Astrocyte (in vitro differentiated cells and primary cell): ENCODE data around the gene IKZF2. TPM values are rescaled to one million over a fixed set of nuclear protein-coding genes. Genes with fewer than 3 reads are reported as not detected.

Experiments
- DNase-seq: peaks from one replicate; pipeline ENCODE4 v3.0.0-alpha.2; 2010; ENCODE audit warnings: low read depth
- FAIRE-seq: peaks from 2 replicates; lab custom pipeline; 2011; peaks lifted over from hg19 to GRCh38; lab: Jason Lieb, UNC
- H2AFZ ChIP-seq: 2 replicates; pipeline ENCODE4 v1.6.0; 2012; ENCODE audit warnings: low read depth, low read length, inconsistent platforms
- H3K27ac ChIP-seq: 2 replicates; pipeline ENCODE4 v1.5.1; 2011; ENCODE audit warnings: low read depth, low read length, inconsistent platforms
- H3K27me3 ChIP-seq: 2 replicates; pipeline ENCODE4 v1.6.0; 2011; ENCODE audit warnings: low read length, inconsistent platforms; ENCODE audit not compliant: insufficient read depth
- H3K36me3 ChIP-seq: 2 replicates; pipeline ENCODE4 v1.5.1; 2011; ENCODE audit warnings: low read length, inconsistent platforms; ENCODE audit not compliant: insufficient read depth
- H3K4me1 ChIP-seq: 2 replicates; pipeline ENCODE4 v1.5.1; 2011; ENCODE audit warnings: low read length, inconsistent platforms; ENCODE audit not compliant: insufficient read depth
- H3K4me2 ChIP-seq: 2 replicates; pipeline ENCODE4 v1.6.0; 2012; ENCODE audit warnings: low read length, inconsistent platforms
- H3K4me3 ChIP-seq: 2 replicates; pipeline ENCODE4 v1.5.1; 2011; ENCODE audit warnings: low read depth, mild to moderate bottlenecking, low read length, inconsistent platforms; ENCODE audit not compliant: insufficient read depth
- H3K79me2 ChIP-seq: 2 replicates; pipeline ENCODE4 v1.6.0; 2012; ENCODE audit warnings: mild to moderate bottlenecking, low read length, inconsistent platforms; ENCODE audit not compliant: insufficient read depth
- H3K9ac ChIP-seq: 2 replicates; pipeline ENCODE4 v1.6.0; 2012; ENCODE audit warnings: mild to moderate bottlenecking, low read length, inconsistent platforms
- H3K9me3 ChIP-seq: 2 replicates; pipeline ENCODE4 v1.5.1; 2012; ENCODE audit warnings: low read depth, mild to moderate bottlenecking, low read length, inconsistent platforms; ENCODE audit not compliant: insufficient read depth
- H4K20me1 ChIP-seq: 2 replicates; pipeline ENCODE4 v1.6.0; 2012; ENCODE audit warnings: low read length, inconsistent platforms; ENCODE audit not compliant: insufficient read depth
- H3K27ac Mint-ChIP-seq: one replicate; pipeline ENCODE4 v1.8.0; 2021; ENCODE audit warnings: mild to moderate bottlenecking, mixed read lengths; ENCODE audit not compliant: unreplicated experiment
- H3K27me3 Mint-ChIP-seq: one replicate; pipeline ENCODE4 v1.8.0; 2021; ENCODE audit warnings: low read depth, mixed read lengths; ENCODE audit not compliant: unreplicated experiment
- H3K36me3 Mint-ChIP-seq: one replicate; pipeline ENCODE4 v1.8.0; 2021; ENCODE audit warnings: low read depth, mixed read lengths; ENCODE audit not compliant: unreplicated experiment
- H3K4me1 Mint-ChIP-seq: one replicate; pipeline ENCODE4 v1.8.0; 2021; ENCODE audit warnings: low read depth, mixed read lengths; ENCODE audit not compliant: unreplicated experiment
- H3K4me3 Mint-ChIP-seq: one replicate; pipeline ENCODE4 v1.8.0; 2021; ENCODE audit warnings: mild to moderate bottlenecking, moderate library complexity, mixed read lengths; ENCODE audit not compliant: unreplicated experiment
- H3K9me3 Mint-ChIP-seq: one replicate; pipeline ENCODE4 v1.8.0; 2021; ENCODE audit warnings: mild to moderate bottlenecking, mixed read lengths; ENCODE audit not compliant: unreplicated experiment
- EZH2 ChIP-seq: IDR thresholded peaks from 2 replicates; pipeline ENCODE4 v1.6.1; 2012; ENCODE audit warnings: mild to moderate bottlenecking, low read length, inconsistent platforms; ENCODE audit not compliant: insufficient read depth
- total RNA-seq: library from RNA; stranded (reverse); gene quantifications from 2 replicates; pipeline ENCODE4 v1.2.1, GENCODE V29; 2021
- TF ChIP-seq, protein P1 (sequence below): IDR thresholded peaks from 2 replicates; pipeline ENCODE4 v1.5.1; 2011; ENCODE audit warnings: low read depth, mild to moderate bottlenecking, inconsistent platforms, low read length, moderate library complexity; ENCODE audit not compliant: insufficient read depth

The IKZF2 gene
- total RNA-seq, 1 donor from 2014 or later = 15.5 TPM

DNA sequence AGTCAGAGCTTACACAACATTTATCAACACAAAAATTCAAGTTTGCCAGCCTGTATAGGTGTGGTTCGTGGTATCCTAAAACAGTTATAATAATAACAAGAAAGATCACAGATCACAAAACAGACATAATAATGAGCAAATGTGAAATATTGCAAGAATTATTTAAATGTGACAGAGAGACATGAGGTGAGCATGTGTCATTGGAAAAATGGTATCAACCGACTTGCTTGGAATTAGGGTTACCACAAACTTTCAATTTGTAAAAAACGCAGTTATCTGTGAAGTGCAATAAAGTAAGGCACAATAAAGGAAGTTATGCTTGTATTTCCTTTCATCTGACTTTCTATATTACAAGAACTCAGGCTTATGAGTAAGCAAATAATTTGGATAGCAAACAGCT is 116.8 kb downstream of the IKZF2 start:
- Mint-ChIP-seq H3K4me1 (peaks cover 11% of the 10 kb centered on the region), H3K4me3 (no peak overlapping the region), H3K27me3 (no peaks in the 10 kb centered on the region), H3K36me3 (peaks cover 2% of the 10 kb centered on the region), H3K27ac (no peak overlapping the region), H3K9me3 (no peaks in the 10 kb centered on the region)
- Histone ChIP-seq H3K36me3 (no peaks in the 10 kb centered on the region), H3K27me3 (no peaks in the 10 kb centered on the region), H2AFZ (no peak overlapping the region), H4K20me1 (no peaks in the 10 kb centered on the region), H3K9me3 (no peaks in the 10 kb centered on the region), H3K4me3 (no peak overlapping the region), H3K9ac (no peak overlapping the region), H3K79me2 (no peaks in the 10 kb centered on the region), H3K4me2 (no peak overlapping the region), H3K4me1 (no peaks in the 10 kb centered on the region), H3K27ac (no peak overlapping the region)
- FAIRE-seq = no peak
- TF ChIP-seq, protein P1, sequence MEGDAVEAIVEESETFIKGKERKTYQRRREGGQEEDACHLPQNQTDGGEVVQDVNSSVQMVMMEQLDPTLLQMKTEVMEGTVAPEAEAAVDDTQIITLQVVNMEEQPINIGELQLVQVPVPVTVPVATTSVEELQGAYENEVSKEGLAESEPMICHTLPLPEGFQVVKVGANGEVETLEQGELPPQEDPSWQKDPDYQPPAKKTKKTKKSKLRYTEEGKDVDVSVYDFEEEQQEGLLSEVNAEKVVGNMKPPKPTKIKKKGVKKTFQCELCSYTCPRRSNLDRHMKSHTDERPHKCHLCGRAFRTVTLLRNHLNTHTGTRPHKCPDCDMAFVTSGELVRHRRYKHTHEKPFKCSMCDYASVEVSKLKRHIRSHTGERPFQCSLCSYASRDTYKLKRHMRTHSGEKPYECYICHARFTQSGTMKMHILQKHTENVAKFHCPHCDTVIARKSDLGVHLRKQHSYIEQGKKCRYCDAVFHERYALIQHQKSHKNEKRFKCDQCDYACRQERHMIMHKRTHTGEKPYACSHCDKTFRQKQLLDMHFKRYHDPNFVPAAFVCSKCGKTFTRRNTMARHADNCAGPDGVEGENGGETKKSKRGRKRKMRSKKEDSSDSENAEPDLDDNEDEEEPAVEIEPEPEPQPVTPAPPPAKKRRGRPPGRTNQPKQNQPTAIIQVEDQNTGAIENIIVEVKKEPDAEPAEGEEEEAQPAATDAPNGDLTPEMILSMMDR = no peak
- TF ChIP-seq EZH2 = no peak
- no peak for DNase-seq

DNA sequence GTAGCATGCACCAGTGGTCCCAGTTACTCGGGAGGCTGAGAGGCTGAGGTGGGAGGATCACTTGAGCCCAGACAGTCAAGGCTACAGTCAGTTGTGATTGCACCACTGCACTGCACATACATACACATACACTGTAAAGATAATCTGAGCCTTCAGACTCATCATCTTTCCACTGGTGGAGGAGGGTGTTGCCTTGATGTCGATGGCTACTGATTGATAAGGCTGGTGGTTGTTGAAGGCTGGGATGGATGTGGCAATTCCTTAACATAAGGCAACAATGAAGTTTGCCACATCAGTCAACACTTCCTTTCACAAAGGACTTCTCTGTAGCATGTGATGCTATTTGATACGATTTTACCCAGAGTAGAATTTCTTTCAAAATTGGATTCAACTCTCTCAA is 118.8 kb downstream of the IKZF2 start:
- no peak overlapping the region for H3K27ac Mint-ChIP-seq
- H3K9me3 Mint-ChIP-seq = no peaks in the 10 kb centered on the region
- Histone ChIP-seq H3K4me1 (no peaks in the 10 kb centered on the region), H3K9me3 (no peaks in the 10 kb centered on the region), H3K27me3 (no peaks in the 10 kb centered on the region), H3K4me2 (no peak overlapping the region), H3K36me3 (no peaks in the 10 kb centered on the region), H3K9ac (no peak overlapping the region), H3K79me2 (no peaks in the 10 kb centered on the region), H3K27ac (no peak overlapping the region), H2AFZ (no peak overlapping the region), H4K20me1 (no peaks in the 10 kb centered on the region), H3K4me3 (no peak overlapping the region)
- H3K4me3 Mint-ChIP-seq = no peak overlapping the region
- FAIRE-seq (no peak), DNase-seq (no peak)
- H3K36me3 Mint-ChIP-seq = peaks cover 2% of the 10 kb centered on the region
- H3K27me3 Mint-ChIP-seq = no peaks in the 10 kb centered on the region
- TF ChIP-seq, protein P1 = no peak
- TF ChIP-seq EZH2 = no peak
- peaks cover 11% of the 10 kb centered on the region for H3K4me1 Mint-ChIP-seq

DNA sequence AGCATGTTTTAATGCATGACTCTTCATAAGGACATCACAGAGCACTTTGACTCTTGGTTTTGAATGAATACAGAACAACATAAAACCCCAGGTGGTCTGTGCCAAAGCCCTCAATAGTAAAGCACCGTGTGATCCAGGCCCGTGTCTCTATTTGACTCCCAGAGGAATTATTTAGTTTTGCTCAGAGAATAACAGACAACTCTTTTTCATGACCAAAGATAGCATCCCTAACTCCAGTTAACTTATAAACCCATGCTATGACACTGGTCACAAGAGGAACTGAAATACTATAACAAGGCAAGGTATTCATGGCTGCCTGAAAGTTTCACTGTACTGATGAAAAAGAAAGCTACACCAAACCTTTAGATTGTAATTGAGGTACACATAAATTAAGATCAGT is 128.4 kb downstream of the IKZF2 start:
- TF ChIP-seq, protein P1 = no peak
- no peak for TF ChIP-seq EZH2
- Histone ChIP-seq H3K27ac (no peak overlapping the region), H3K79me2 (no peaks in the 10 kb centered on the region), H3K27me3 (no peaks in the 10 kb centered on the region), H3K4me1 (peaks cover 7% of the 10 kb centered on the region), H3K4me2 (no peak overlapping the region), H3K36me3 (no peaks in the 10 kb centered on the region), H3K4me3 (no peak overlapping the region), H3K9me3 (no peaks in the 10 kb centered on the region), H2AFZ (no peak overlapping the region), H4K20me1 (no peaks in the 10 kb centered on the region), H3K9ac (no peak overlapping the region)
- Mint-ChIP-seq H3K27me3 (no peaks in the 10 kb centered on the region), H3K4me1 (peaks cover 19% of the 10 kb centered on the region), H3K9me3 (no peaks in the 10 kb centered on the region), H3K27ac (no peak overlapping the region), H3K4me3 (no peak overlapping the region), H3K36me3 (no peaks in the 10 kb centered on the region)
- FAIRE-seq = no peak
- no peak for DNase-seq
